ENCODE measurements around the gene OR4K15. TPM values are rescaled to one million over a fixed set of nuclear protein-coding genes. Genes with fewer than 3 reads are reported as not detected.
A peak's percentile ranks its signal among the peaks of the same experiment; 100 is the strongest.
"Not testable (repeated sequence)": the region's sequence is repeated elsewhere in the genome, so short reads cannot be mapped to it uniquely, and the experiment has no call there.

The OR4K15 gene
- total RNA-seq, 2 experiments from 2014 or later = not detected

GRCh38 chr14:19947413-19948090 lies 27.8 kb upstream of the OR4K15 start:
- Mint-ChIP-seq H3K4me1 (ENCODE audit: low read depth) (no peaks in the 10 kb centered on the region), H3K36me3 (ENCODE audit: low read depth) (no peaks in the 10 kb centered on the region), H3K9me3 (peaks cover 5% of the 10 kb centered on the region), H3K27me3 (no peaks in the 10 kb centered on the region), H3K4me3 (no peak overlapping the region), H3K27ac (no peak overlapping the region)
- ChIA-PET POLR2A (no interaction called here), CTCF (no interaction called here)
- ATAC-seq (ENCODE audit: poor library complexity) (no peak), DNase-seq (peak in 1 of 14 experiments; percentile 33)
- Histone ChIP-seq H3K4me1 (ENCODE audit: insufficient read depth, low read length) (no peaks in the 10 kb centered on the region), H3K9me3 (ENCODE audit: control insufficient read depth in 1 of 2, insufficient read depth in 1 of 2, low read length in 2 of 2) (peaks cover 0 to 4% of the 10 kb centered on the region in 2 experiments), H3K36me3 (ENCODE audit: insufficient read depth, low read length) (no peaks in the 10 kb centered on the region), H3K4me3 (ENCODE audit: low read length) (no peak overlapping the region), H3K27ac (ENCODE audit: low read depth in 1 of 2, low read length in 2 of 2) (no peak overlapping the region), H3K27me3 (ENCODE audit: control insufficient read depth in 1 of 2, insufficient read depth in 2 of 2, low read length in 2 of 2) (no peaks in the 10 kb centered on the region)
- intact Hi-C loops (cut with DNase I, micrococcal nuclease) = no loop called here
- TF ChIP-seq, protein P1, sequence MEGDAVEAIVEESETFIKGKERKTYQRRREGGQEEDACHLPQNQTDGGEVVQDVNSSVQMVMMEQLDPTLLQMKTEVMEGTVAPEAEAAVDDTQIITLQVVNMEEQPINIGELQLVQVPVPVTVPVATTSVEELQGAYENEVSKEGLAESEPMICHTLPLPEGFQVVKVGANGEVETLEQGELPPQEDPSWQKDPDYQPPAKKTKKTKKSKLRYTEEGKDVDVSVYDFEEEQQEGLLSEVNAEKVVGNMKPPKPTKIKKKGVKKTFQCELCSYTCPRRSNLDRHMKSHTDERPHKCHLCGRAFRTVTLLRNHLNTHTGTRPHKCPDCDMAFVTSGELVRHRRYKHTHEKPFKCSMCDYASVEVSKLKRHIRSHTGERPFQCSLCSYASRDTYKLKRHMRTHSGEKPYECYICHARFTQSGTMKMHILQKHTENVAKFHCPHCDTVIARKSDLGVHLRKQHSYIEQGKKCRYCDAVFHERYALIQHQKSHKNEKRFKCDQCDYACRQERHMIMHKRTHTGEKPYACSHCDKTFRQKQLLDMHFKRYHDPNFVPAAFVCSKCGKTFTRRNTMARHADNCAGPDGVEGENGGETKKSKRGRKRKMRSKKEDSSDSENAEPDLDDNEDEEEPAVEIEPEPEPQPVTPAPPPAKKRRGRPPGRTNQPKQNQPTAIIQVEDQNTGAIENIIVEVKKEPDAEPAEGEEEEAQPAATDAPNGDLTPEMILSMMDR (IDR thresholded peaks at IDR 0.05) = no peak

DNA sequence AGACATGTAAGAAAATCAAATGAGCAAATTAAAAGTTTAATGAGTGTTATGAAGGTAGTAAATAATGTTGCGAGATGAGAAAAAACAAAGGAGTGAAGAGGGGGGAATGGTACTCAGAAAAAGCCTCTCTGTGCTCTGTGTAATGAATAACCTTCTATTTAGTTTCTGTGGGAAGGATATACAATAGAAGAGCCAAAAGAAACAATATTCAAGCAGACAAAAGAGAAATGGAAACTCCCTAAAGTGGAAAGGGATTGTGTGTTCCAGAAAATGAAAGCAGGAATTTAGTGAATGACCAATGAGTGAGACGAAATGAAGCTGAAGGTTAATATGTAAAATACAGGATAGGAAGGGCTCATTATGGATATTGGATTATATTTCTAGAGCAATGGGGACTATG lies 26.2 kb upstream of the OR4K15 start:
- H3K4me1 ChIP-seq (ENCODE audit: insufficient read depth, low read length) = no peaks in the 10 kb centered on the region
- intact Hi-C loops (cut with DNase I, micrococcal nuclease) = no loop called here
- H3K4me3 Mint-ChIP-seq = no peak overlapping the region
- no peak overlapping the region for H3K27ac ChIP-seq (ENCODE audit: low read depth in 1 of 2, low read length in 2 of 2)
- no peak for DNase-seq
- H3K36me3 ChIP-seq (ENCODE audit: insufficient read depth, low read length) = no peaks in the 10 kb centered on the region
- TF ChIP-seq, protein P1 (IDR thresholded peaks at IDR 0.05) = no peak
- no peak for ATAC-seq (ENCODE audit: poor library complexity)
- ChIA-PET POLR2A (no interaction called here), CTCF (no interaction called here)
- H3K27me3 Mint-ChIP-seq = no peaks in the 10 kb centered on the region
- no peaks in the 10 kb centered on the region for H3K36me3 Mint-ChIP-seq (ENCODE audit: low read depth)
- H3K9me3 ChIP-seq (ENCODE audit: control insufficient read depth in 1 of 2, insufficient read depth in 1 of 2, low read length in 2 of 2) = peaks cover 0 to 4% of the 10 kb centered on the region in 2 experiments
- H3K9me3 Mint-ChIP-seq = peaks cover 5% of the 10 kb centered on the region
- no peaks in the 10 kb centered on the region for H3K27me3 ChIP-seq (ENCODE audit: control insufficient read depth in 1 of 2, insufficient read depth in 2 of 2, low read length in 2 of 2)
- no peak overlapping the region for H3K4me3 ChIP-seq (ENCODE audit: low read length)
- H3K27ac Mint-ChIP-seq = no peak overlapping the region
- H3K4me1 Mint-ChIP-seq (ENCODE audit: low read depth) = no peaks in the 10 kb centered on the region

- H3K27me3 Mint-ChIP-seq; H3K36me3 ChIP-seq (ENCODE audit: insufficient read depth, low read length); H3K27ac ChIP-seq (ENCODE audit: low read depth in 1 of 2, low read length in 2 of 2); POLR2A ChIA-PET; ATAC-seq (ENCODE audit: poor library complexity); H3K4me3 ChIP-seq (ENCODE audit: low read length); H3K4me1 ChIP-seq (ENCODE audit: insufficient read depth, low read length); H3K9me3 ChIP-seq (ENCODE audit: control insufficient read depth in 1 of 2, insufficient read depth in 1 of 2, low read length in 2 of 2); H3K36me3 Mint-ChIP-seq (ENCODE audit: low read depth); DNase-seq; H3K9me3 Mint-ChIP-seq; intact Hi-C loops (cut with DNase I, micrococcal nuclease); H3K4me3 Mint-ChIP-seq; H3K27me3 ChIP-seq (ENCODE audit: control insufficient read depth in 1 of 2, insufficient read depth in 2 of 2, low read length in 2 of 2); CTCF ChIA-PET; H3K27ac Mint-ChIP-seq: not testable (repeated sequence)
- H3K4me1 Mint-ChIP-seq (ENCODE audit: low read depth) = peaks cover 40% of the 10 kb centered on the region
Measured at GRCh38 chr14:19969735-19970134, 5.7 kb upstream of the OR4K15 start.

DNA sequence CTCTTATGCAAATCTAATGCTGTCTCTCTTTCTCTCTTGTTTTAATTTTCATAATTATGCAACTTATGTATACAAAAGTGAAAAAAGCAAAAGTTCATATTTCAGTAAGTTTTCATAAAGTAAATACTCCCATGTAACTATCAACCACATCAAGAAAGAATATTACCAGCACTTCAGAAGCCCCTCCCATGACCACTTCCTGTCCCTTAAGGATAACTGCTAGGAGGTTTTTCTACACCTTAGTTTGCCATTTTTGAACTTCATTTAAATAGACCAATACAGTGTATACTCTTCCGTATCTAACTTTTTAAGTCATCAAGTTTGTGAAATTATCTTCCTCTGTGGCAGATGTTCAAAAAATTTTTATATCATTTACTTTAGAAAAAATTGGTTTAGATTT lies 547 bp upstream of the OR4K15 start:
- intact Hi-C loops (cut with DNase I, micrococcal nuclease) = no loop called here
- H3K9me3 Mint-ChIP-seq = peaks cover 4% of the 10 kb centered on the region

More for the DNA sequence above, 547 bp upstream of the OR4K15 start:
- Histone ChIP-seq H3K27ac (ENCODE audit: low read depth in 1 of 2, low read length in 2 of 2) (no peak overlapping the region), H3K9me3 (ENCODE audit: control insufficient read depth in 1 of 2, insufficient read depth in 1 of 2, low read length in 2 of 2) (no peaks in the 10 kb centered on the region), H3K4me1 (ENCODE audit: insufficient read depth, low read length) (peaks cover 6% of the 10 kb centered on the region), H3K36me3 (ENCODE audit: insufficient read depth, low read length) (no peaks in the 10 kb centered on the region), H3K4me3 (ENCODE audit: low read length) (no peak overlapping the region), H3K27me3 (ENCODE audit: control insufficient read depth in 1 of 2, insufficient read depth in 2 of 2, low read length in 2 of 2) (no peaks in the 10 kb centered on the region)
- DNase-seq (peak in 8 of 14 experiments; percentile 4 to 88 (median 39)), ATAC-seq (ENCODE audit: poor library complexity) (peak; percentile 95)
- TF ChIP-seq, protein P1 (IDR thresholded peaks at IDR 0.05) = no peak
- Mint-ChIP-seq H3K4me3 (peak overlapping the region; percentile 8), H3K27ac (peak overlapping the region; percentile 50), H3K27me3 (no peaks in the 10 kb centered on the region), H3K36me3 (ENCODE audit: low read depth) (peaks cover 11% of the 10 kb centered on the region), H3K4me1 (ENCODE audit: low read depth) (peaks cover 48% of the 10 kb centered on the region)
- CTCF ChIA-PET = no interaction called here
- POLR2A ChIA-PET = no interaction called here
